Suprapubic skin (tissue), 4 donors: ENCODE measurements around the gene PREX1. TPM values are rescaled to one million over a fixed set of nuclear protein-coding genes. Genes with fewer than 3 reads are reported as not detected.

Experiments
- DNase-seq, 2 donors: peaks; one replicate each; pipeline ENCODE4 v3.0.0-alpha.2; 2019; ENCODE audit warnings: low spot score in 2 of 2
- H3K27ac ChIP-seq: fragments of 200-600 bp; sonication (generic); one replicate; pipeline ENCODE4 v1.5.1; 2019
- H3K27me3 ChIP-seq: fragments of 200-600 bp; sonication (generic); one replicate; pipeline ENCODE4 v1.5.1; 2019
- H3K36me3 ChIP-seq: fragments of 200-600 bp; sonication (generic); one replicate; pipeline ENCODE4 v1.5.1; 2019
- H3K4me1 ChIP-seq: fragments of 200-600 bp; sonication (generic); one replicate; pipeline ENCODE4 v1.5.1; 2019
- H3K4me3 ChIP-seq: fragments of 200-600 bp; sonication (generic); one replicate; pipeline ENCODE4 v1.5.1; 2019; ENCODE audit warnings: mild to moderate bottlenecking
- H3K9me3 ChIP-seq: fragments of 200-600 bp; sonication (generic); one replicate; pipeline ENCODE4 v1.5.1; 2019
- CTCF ChIP-seq, 2 donors: fragments of 200-600 bp in 1 of 2; fragments of 450-650 bp in 1 of 2; sonication (generic) in 1 of 2; IDR thresholded peaks; one replicate each; pipeline ENCODE4 v1.5.1; 2016 to 2019; ENCODE audit warnings: antibody characterized with exemption in 2 of 2, mild to moderate bottlenecking in 1 of 2, moderate library complexity in 1 of 2
- EP300 ChIP-seq: sonication (generic); formaldehyde crosslinking; IDR thresholded peaks from one replicate; pipeline ENCODE4 v1.6.1; 2017; ENCODE audit warnings: antibody characterized with exemption
- POLR2A ChIP-seq, 2 donors: fragments of 450-650 bp; IDR thresholded peaks; one replicate each; pipeline ENCODE4 v1.6.1; 2017; ENCODE audit warnings: antibody characterized with exemption in 2 of 2, mild to moderate bottlenecking in 2 of 2, moderate library complexity in 2 of 2
- POLR2AphosphoS5 ChIP-seq, 3 donors: sonication (generic); formaldehyde crosslinking; IDR thresholded peaks; one replicate each; pipeline ENCODE4 v1.6.1; 2017; ENCODE audit warnings: antibody characterized with exemption in 3 of 3
- WGBS: methylation state at CpG from one replicate; pipeline ENCODE4 v1.1.5; 2018; 5-methylcytosine and 5-hydroxymethylcytosine counted together
- total RNA-seq, 4 donors: library from RNA; depleted of rRNA; stranded (reverse); fragments of >200 nt; gene quantifications; one replicate each; pipeline ENCODE4 v1.1.0, GENCODE V29; 2016

The PREX1 gene
- total RNA-seq, 4 donors from 2014 or later, result 4.7 to 15.1 (median 10.2) TPM

GRCh38 chr20:48866936-48867335, 39.1 kb upstream of the PREX1 start:
- Histone ChIP-seq H3K27ac (no peak overlapping the region), H3K9me3 (no peaks in the 10 kb centered on the region), H3K36me3 (no peaks in the 10 kb centered on the region), H3K27me3 (peaks cover 3% of the 10 kb centered on the region), H3K4me1 (no peaks in the 10 kb centered on the region), H3K4me3 (no peak overlapping the region)
- DNase-seq, result no peak
- TF ChIP-seq POLR2A (IDR thresholded peaks at IDR 0.05), result no peak
- no peak for TF ChIP-seq POLR2AphosphoS5 (IDR thresholded peaks at IDR 0.05)
- no peak for TF ChIP-seq EP300
- TF ChIP-seq CTCF (IDR thresholded peaks at IDR 0.05), result no peak
- 90% methylated on average over 1 of the region's 1 CpG for WGBS

- TF ChIP-seq POLR2AphosphoS5 (IDR thresholded peaks at IDR 0.05) (no peak), CTCF (IDR thresholded peaks at IDR 0.05) (no peak), EP300 (no peak), POLR2A (IDR thresholded peaks at IDR 0.05) (no peak)
- WGBS, result 74% methylated on average over 5 of the region's 5 CpGs
- Histone ChIP-seq H3K36me3 (no peaks in the 10 kb centered on the region), H3K27me3 (peaks cover 3% of the 10 kb centered on the region), H3K4me1 (no peaks in the 10 kb centered on the region), H3K9me3 (no peaks in the 10 kb centered on the region), H3K4me3 (no peak overlapping the region), H3K27ac (no peak overlapping the region)
- DNase-seq, result no peak
These were observed 37.0 kb upstream of the PREX1 start for GRCh38 chr20:48864738-48865318.

GRCh38 chr20:48864254-48864653, 36.5 kb upstream of the PREX1 start:
- H3K9me3 ChIP-seq, result no peaks in the 10 kb centered on the region
- H3K27me3 ChIP-seq, result peaks cover 3% of the 10 kb centered on the region
- no peaks in the 10 kb centered on the region for H3K36me3 ChIP-seq
- TF ChIP-seq POLR2A (IDR thresholded peaks at IDR 0.05), result no peak
- TF ChIP-seq EP300, result no peak
- TF ChIP-seq CTCF (IDR thresholded peaks at IDR 0.05), result no peak
- no peak for TF ChIP-seq POLR2AphosphoS5 (IDR thresholded peaks at IDR 0.05)
- 71% methylated on average over 5 of the region's 5 CpGs for WGBS
- no peaks in the 10 kb centered on the region for H3K4me1 ChIP-seq
- no peak overlapping the region for H3K27ac ChIP-seq
- no peak for DNase-seq
- no peak overlapping the region for H3K4me3 ChIP-seq

DNA sequence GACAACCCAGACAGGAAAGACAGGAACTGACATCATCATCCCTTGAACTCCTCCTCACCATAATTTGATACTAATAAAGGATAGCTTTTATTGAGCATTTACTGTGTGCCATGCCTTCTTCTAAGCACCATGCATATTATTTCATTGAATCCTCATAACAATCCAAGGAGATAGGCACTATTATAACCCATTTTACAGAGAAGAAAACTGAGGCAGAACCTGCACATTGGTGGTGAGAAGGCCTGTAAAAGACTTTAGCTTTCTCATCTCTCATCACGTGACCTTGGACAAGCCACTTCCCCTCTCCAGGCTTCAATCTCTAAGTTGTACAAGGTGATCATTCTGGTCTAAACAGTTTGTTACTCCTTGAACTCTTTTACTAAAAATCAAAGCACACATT, 34.5 kb upstream of the PREX1 start:
- Histone ChIP-seq H3K27me3 (peaks cover 3% of the 10 kb centered on the region), H3K36me3 (no peaks in the 10 kb centered on the region), H3K4me3 (no peak overlapping the region), H3K9me3 (no peaks in the 10 kb centered on the region), H3K4me1 (no peaks in the 10 kb centered on the region), H3K27ac (no peak overlapping the region)
- TF ChIP-seq POLR2A (IDR thresholded peaks at IDR 0.05), result no peak
- no peak for TF ChIP-seq CTCF (IDR thresholded peaks at IDR 0.05)
- TF ChIP-seq EP300, result no peak
- TF ChIP-seq POLR2AphosphoS5 (IDR thresholded peaks at IDR 0.05), result no peak
- WGBS, result 96% methylated on average over 1 of the region's 1 CpG
- no peak for DNase-seq

DNA sequence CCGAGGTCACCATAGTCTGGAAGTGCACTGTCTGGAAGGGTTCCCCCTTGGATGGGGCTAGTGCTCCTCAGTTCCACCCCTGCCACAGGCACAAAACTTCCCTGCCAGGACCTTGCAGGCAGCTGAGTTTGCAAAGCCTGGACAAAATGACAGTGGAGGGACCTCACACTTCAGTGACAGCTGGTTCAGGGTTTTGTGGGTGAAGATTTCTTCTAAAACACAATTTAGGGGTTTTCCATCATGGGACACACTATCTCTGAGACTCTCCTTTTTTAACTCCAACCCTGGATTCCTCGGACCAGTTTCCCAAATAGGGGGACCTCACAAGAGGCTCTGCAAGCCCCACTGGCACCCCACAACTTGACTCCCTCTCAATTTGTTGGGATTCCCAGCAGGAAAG, 33.6 kb upstream of the PREX1 start:
- Histone ChIP-seq H3K36me3 (no peaks in the 10 kb centered on the region), H3K27ac (no peak overlapping the region), H3K9me3 (no peaks in the 10 kb centered on the region), H3K4me1 (no peaks in the 10 kb centered on the region), H3K27me3 (no peaks in the 10 kb centered on the region), H3K4me3 (no peak overlapping the region)
- 76% methylated on average over 2 of the region's 2 CpGs for WGBS
- TF ChIP-seq POLR2AphosphoS5 (IDR thresholded peaks at IDR 0.05) (no peak), CTCF (IDR thresholded peaks at IDR 0.05) (no peak), POLR2A (IDR thresholded peaks at IDR 0.05) (no peak), EP300 (no peak)
- DNase-seq, result no peak
